HCT116 (cell line): ENCODE measurements around the gene GMEB2. TPM values are rescaled to one million over a fixed set of nuclear protein-coding genes. Genes with fewer than 3 reads are reported as not detected.

Source experiments
- ATAC-seq: fragments of 200-7000 bp; cut with Tn5 transposase; 2 replicates; pipeline ENCODE4 v1.9.1; 2020; ENCODE audit warnings: mild to moderate bottlenecking, moderate library complexity
- BruUV-seq: library from RNA; stranded (reverse); fragments of 400-500 nt; replicated peaks from 2 replicates; lab custom pipeline; 2021; lab: Mats Ljungman, UMichigan
- CTCF ChIA-PET: fragments of 300-600 bp; sonication (Branson Sonifier 250); formaldehyde crosslinking; loops from one replicate; lab custom pipeline; 2021; ENCODE audit warnings: antibody characterized with exemption; lab: Charles Lee
- POLR2A ChIA-PET: fragments of 300-600, 350-600 bp; sonication (Branson Sonifier 250); formaldehyde crosslinking; loops from one replicate; lab custom pipeline; 2021; ENCODE audit warnings: antibody characterized with exemption; lab: Charles Lee
- RAD21 ChIA-PET, 2 experiments: fragments of 300-600 bp; sonication (Branson Sonifier 250); formaldehyde crosslinking; loops; one replicate each; lab custom pipeline; 2023; ENCODE audit warnings: low total read pairs in 2 of 2; ENCODE audit not compliant: uncharacterized antibody in 2 of 2, unreplicated experiment in 2 of 2, low non-redundant PET in 1 of 2; lab: Charles Lee
- DNase-seq: peaks from one replicate; pipeline ENCODE4 v3.0.0-alpha.2; 2010; ENCODE audit warnings: low read depth, low spot score
- H2AFZ ChIP-seq: fragments of 200-600 bp; shearing (Covaris generic), sonication (generic); 2 replicates; pipeline ENCODE4 v1.6.1; 2017; ENCODE audit warnings: low read depth, mixed run types, mixed read lengths, antibody characterized with exemption, low read length; ENCODE audit not compliant: poor library complexity, severe bottlenecking
- H3K27ac ChIP-seq: 2 replicates; pipeline ENCODE4 v1.5.1; 2012; ENCODE audit warnings: low read depth, low read length
- H3K27me3 ChIP-seq: fragments of 200-600 bp; sonication (generic); 2 replicates; pipeline ENCODE4 v1.6.1; 2016; ENCODE audit warnings: mixed run types, low read length, mixed read lengths; ENCODE audit not compliant: insufficient read depth
- H3K36me3 ChIP-seq, 2 experiments: fragments of 200-500 bp in 1 of 2; fragments of 200-600 bp in 1 of 2; sonication (Bioruptor generic) in 1 of 2; sonication (generic) in 1 of 2; 2 replicates each; pipeline versions ENCODE4 v1.5.1 to v1.6.1; 2014 to 2016; ENCODE audit warnings: low read length in 2 of 2, inconsistent platforms in 1 of 2, mixed read lengths in 1 of 2, mixed run types in 1 of 2; ENCODE audit not compliant: insufficient read depth in 2 of 2, control insufficient read depth in 1 of 2
- H3K4me1 ChIP-seq, 2 experiments: fragments of 200-600 bp in 1 of 2; sonication (generic) in 1 of 2; 2 replicates each; pipeline versions ENCODE4 v1.5.1 to v1.6.1; 2012 to 2017; ENCODE audit warnings: low read length in 2 of 2, inconsistent platforms in 1 of 2, mild to moderate bottlenecking in 1 of 2, mixed read lengths in 1 of 2, mixed run types in 1 of 2, moderate library complexity in 1 of 2; ENCODE audit not compliant: insufficient read depth in 2 of 2, control insufficient read depth in 1 of 2
- H3K4me2 ChIP-seq: fragments of 200-600 bp; sonication (generic); 2 replicates; pipeline ENCODE4 v1.6.1; 2017; ENCODE audit warnings: mixed run types, low read length, mixed read lengths
- H3K4me3 ChIP-seq, 2 experiments: fragments of 200-600 bp in 1 of 2; sonication (generic) in 1 of 2; replicated peaks in 1 of 2; 2 replicates each; pipeline ENCODE4 v1.5.1; 2011 to 2016; ENCODE audit warnings: low read length in 2 of 2, control low read depth in 1 of 2, low read depth in 1 of 2, mild to moderate bottlenecking in 1 of 2, mixed read lengths in 1 of 2, mixed run types in 1 of 2
- H3K79me2 ChIP-seq: fragments of 200-600 bp; sonication (generic); 2 replicates; pipeline ENCODE4 v1.6.1; 2017; ENCODE audit warnings: mild to moderate bottlenecking, mixed run types, low read length, moderate library complexity, mixed read lengths; ENCODE audit not compliant: insufficient read depth
- H3K9ac ChIP-seq: fragments of 200-600 bp; sonication (generic); 2 replicates; pipeline ENCODE4 v1.6.1; 2016; ENCODE audit warnings: low read length, mixed read lengths
- H3K9me2 ChIP-seq: fragments of 200-600 bp; sonication (generic), shearing (Covaris generic); 2 replicates; pipeline ENCODE4 v1.6.1; 2017; ENCODE audit warnings: mixed run types, mild to moderate bottlenecking, moderate library complexity; ENCODE audit not compliant: insufficient read depth
- H3K9me3 ChIP-seq, 2 experiments: fragments of 200-500 bp in 1 of 2; fragments of 200-600 bp in 1 of 2; sonication (Bioruptor generic) in 1 of 2; sonication (generic) in 1 of 2; 2 replicates each; pipeline ENCODE4 v1.6.1; 2014 to 2017; ENCODE audit warnings: low read length in 2 of 2, mixed read lengths in 2 of 2, inconsistent platforms in 1 of 2, low read depth in 1 of 2, mild to moderate bottlenecking in 1 of 2, mixed run types in 1 of 2, moderate library complexity in 1 of 2; ENCODE audit not compliant: control insufficient read depth in 1 of 2, insufficient read depth in 1 of 2
- H4K20me1 ChIP-seq: fragments of 200-600 bp; sonication (generic), shearing (Covaris generic); 2 replicates; pipeline ENCODE4 v1.6.1; 2017; ENCODE audit warnings: mixed run types, mild to moderate bottlenecking, moderate library complexity; ENCODE audit not compliant: insufficient read depth
- CBX3 ChIP-seq: IDR thresholded peaks from 2 replicates; pipeline ENCODE4 v1.6.1; 2012; ENCODE audit warnings: low read depth
- CEBPB ChIP-seq: IDR thresholded peaks from 2 replicates; pipeline ENCODE4 v1.6.1; 2012; ENCODE audit warnings: low read depth
- EGR1 ChIP-seq: IDR thresholded peaks from 2 replicates; pipeline ENCODE4 v1.6.1; 2012; ENCODE audit warnings: low read depth
- ELF1 ChIP-seq: IDR thresholded peaks from 2 replicates; pipeline ENCODE4 v1.6.1; 2012; ENCODE audit warnings: low read depth, borderline replicate concordance
- EZH2phosphoT487 ChIP-seq: fragments of 200-600 bp; IDR thresholded peaks from 2 replicates; pipeline ENCODE4 v1.6.1; 2018; ENCODE audit warnings: antibody characterized with exemption, borderline replicate concordance
- FOSL1 ChIP-seq: IDR thresholded peaks from 2 replicates; pipeline ENCODE4 v1.6.1; 2012; ENCODE audit warnings: low read depth
- POLR2A ChIP-seq: IDR thresholded peaks from 2 replicates; pipeline ENCODE4 v1.7.0; 2011; ENCODE audit warnings: borderline replicate concordance; ENCODE audit not compliant: insufficient read depth, insufficient read length; ENCODE audit errors: extremely low read depth
- RAD21 ChIP-seq: IDR thresholded peaks from 2 replicates; pipeline ENCODE4 v1.6.1; 2012; ENCODE audit warnings: low read depth, mild to moderate bottlenecking
- SIN3A ChIP-seq: IDR thresholded peaks from 2 replicates; pipeline ENCODE4 v1.6.1; 2012; ENCODE audit warnings: low read depth
- SP1 ChIP-seq: IDR thresholded peaks from 2 replicates; pipeline ENCODE4 v1.6.1; 2012; ENCODE audit warnings: low read depth
- SRF ChIP-seq: IDR thresholded peaks from 2 replicates; pipeline ENCODE4 v1.6.1; 2012; ENCODE audit warnings: low read depth
- TCF7L2 ChIP-seq: IDR thresholded peaks from 2 replicates; pipeline ENCODE4 v1.7.0; 2011; ENCODE audit warnings: borderline replicate concordance, inconsistent platforms; ENCODE audit not compliant: insufficient read depth, insufficient read length; ENCODE audit errors: extremely low read depth
- YY1 ChIP-seq: IDR thresholded peaks from 2 replicates; pipeline ENCODE4 v1.6.1; 2011; ENCODE audit warnings: low read length, low read depth, moderate library complexity, mild to moderate bottlenecking; ENCODE audit not compliant: insufficient replicate concordance; ENCODE audit errors: extremely low read depth
- ZFX ChIP-seq: fragments of 450-650 bp; IDR thresholded peaks from 2 replicates; pipeline ENCODE4 v1.6.1; 2017
- ZNF274 ChIP-seq: fragments of 200-500 bp; sonication (Bioruptor generic); IDR thresholded peaks from 2 replicates; pipeline ENCODE4 v1.6.1; 2014; ENCODE audit warnings: mild to moderate bottlenecking, low read depth, low read length, inconsistent platforms
- intact Hi-C: fragments of 100-400 bp; cut with micrococcal nuclease; formaldehyde crosslinking; loops from 2 replicates; pipeline ENCODE4 v1.10.0; 2022
- total RNA-seq: library from RNA; stranded (reverse); gene quantifications from one replicate; pipeline ENCODE4 v1.2.1, GENCODE V29; 2021; ENCODE audit not compliant: unreplicated experiment
- TF ChIP-seq, protein P1 (sequence below): IDR thresholded peaks from 2 replicates; pipeline ENCODE4 v1.6.1; 2012
- TF ChIP-seq, protein P2 (sequence below), 3 experiments: fragments of 200-600 bp in 1 of 3; sonication (generic) in 1 of 3; IDR thresholded peaks in 2 of 3; conservative IDR thresholded peaks in 1 of 3; 2 replicates each; pipeline ENCODE4 v1.5.1; 2012 to 2017; ENCODE audit warnings: low read depth in 2 of 3, low read length in 2 of 3, antibody characterized with exemption in 1 of 3, borderline replicate concordance in 1 of 3, control low read depth in 1 of 3, mild to moderate bottlenecking in 1 of 3, mixed read lengths in 1 of 3, mixed run types in 1 of 3, moderate library complexity in 1 of 3; ENCODE audit not compliant: insufficient read depth in 1 of 3

The GMEB2 gene
- total RNA-seq, 1 experiment from 2014 or later: 13.9 TPM

DNA sequence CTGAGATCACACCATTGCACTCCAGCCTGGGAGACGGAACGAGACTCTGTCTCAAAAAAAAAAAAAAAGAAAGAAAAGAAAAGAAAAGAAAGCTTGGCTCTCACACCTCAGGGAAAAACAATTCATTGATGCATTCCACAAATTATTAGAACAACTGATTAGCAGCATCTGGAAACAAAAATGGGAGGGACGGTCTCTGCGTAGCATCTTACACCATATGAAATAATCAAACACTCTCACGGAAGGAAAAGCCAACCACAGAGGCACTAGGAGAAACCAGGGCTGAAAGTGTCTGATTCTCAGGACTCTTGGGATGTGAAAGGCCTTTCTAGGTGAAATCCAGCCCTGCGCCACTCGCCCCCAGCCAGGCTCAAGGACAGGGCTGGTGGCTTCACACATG, 50.6 kb downstream of the GMEB2 start:
- BruUV-seq: no TSS peak
- Histone ChIP-seq H3K4me1 (peaks cover 12 to 35% of the 10 kb centered on the region in 2 experiments), H3K9ac (no peak overlapping the region), H2AFZ (peak overlapping the region; percentile 16), H3K9me2 (no peaks in the 10 kb centered on the region)
- no peak for DNase-seq
- TF ChIP-seq RAD21: no peak
- TF ChIP-seq, all 23 proteins: peak for 0
- no peak for ATAC-seq
- no peaks in the 10 kb centered on the region for H3K27me3 ChIP-seq
- intact Hi-C loops: loop anchor here (10.0 kb wide), 1 partner anchor 48 kb away; the partner anchor contains the start of gene GMEB2
- ChIA-PET RAD21 (interaction anchor here in 1 of 2 experiments (0.6 kb wide), 2 partner anchors 160 to 463 kb away, joined by 3 to 4 read pairs; partner anchors contain the start of gene LIME1), POLR2A (no interaction called here), CTCF (no interaction called here)
- no peaks in the 10 kb centered on the region for H3K9me3 ChIP-seq
- no peak overlapping the region for H3K4me3 ChIP-seq
- H3K27ac ChIP-seq: no peak overlapping the region
- H4K20me1 ChIP-seq: no peaks in the 10 kb centered on the region
- H3K36me3 ChIP-seq: no peaks in the 10 kb centered on the region
- H3K79me2 ChIP-seq: peaks cover 4% of the 10 kb centered on the region; the same call in 1 of the 2 replicates
- H3K4me2 ChIP-seq: no peak overlapping the region

DNA sequence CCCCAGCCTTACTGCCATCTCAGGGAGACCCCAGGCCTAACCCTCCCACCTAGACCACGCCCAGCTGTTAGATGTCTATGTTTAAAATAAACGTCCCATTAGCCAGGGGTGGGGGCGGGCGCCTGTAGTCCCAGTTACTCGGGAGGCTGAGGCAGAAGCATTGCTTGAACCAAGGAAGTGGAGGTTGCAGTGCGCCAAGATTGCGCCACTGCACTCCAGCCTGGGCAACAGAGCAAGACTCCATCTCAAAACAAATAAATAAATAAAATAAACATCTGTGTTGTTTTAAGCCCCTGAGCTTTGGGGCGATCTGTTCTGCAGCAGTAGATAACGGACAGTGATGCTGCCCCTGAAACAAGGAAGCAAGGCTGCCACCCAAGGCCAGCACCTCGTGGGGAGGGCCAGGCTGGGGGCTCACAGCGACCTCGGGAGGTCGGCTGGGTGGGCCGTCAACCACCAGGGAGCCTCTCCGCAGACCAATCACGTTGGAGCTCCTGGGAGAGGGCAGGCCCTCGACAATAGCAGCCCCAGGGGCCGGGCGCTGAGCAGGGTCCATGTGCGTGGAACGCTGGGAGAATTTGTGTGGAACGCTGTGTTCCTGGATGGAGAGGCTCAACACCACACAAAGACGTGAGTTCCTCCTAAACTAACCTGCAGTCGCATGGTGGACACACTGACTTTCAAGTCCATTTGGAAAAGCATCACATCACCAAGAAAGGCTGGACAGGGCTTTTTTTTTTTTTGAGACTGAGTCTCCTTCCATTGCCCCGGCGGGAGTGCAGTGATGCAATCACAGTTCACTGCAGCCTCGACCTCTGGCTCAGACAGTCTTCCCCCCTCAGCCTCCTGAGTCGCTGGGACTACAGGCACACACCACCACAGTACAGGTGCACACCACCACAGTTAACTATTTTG, 51.8 kb downstream of the GMEB2 start:
- peak overlapping the region; percentile 60 to 83 for H3K4me3 ChIP-seq
- H3K4me1 ChIP-seq: peaks cover 12 to 27% of the 10 kb centered on the region in 2 experiments
- no peaks in the 10 kb centered on the region for H3K9me3 ChIP-seq
- H2AFZ ChIP-seq: no peak overlapping the region
- no peak for DNase-seq
- CTCF ChIA-PET: interaction anchor here (3.0 kb wide), 1 partner anchor 37 kb away, joined by 24 read pairs; the partner anchor contains the start of gene PTK6
- intact Hi-C loops: loop anchor here (10.0 kb wide), 1 partner anchor 50 kb away; the partner anchor contains the start of gene GMEB2
- no TSS peak for BruUV-seq
- RAD21 ChIA-PET: interaction anchor here in 1 of 2 experiments (0.6 kb wide), 1 partner anchor 67 kb away, joined by 3 read pairs; no protein-coding TSS in a partner anchor
- POLR2A ChIA-PET: interaction anchor here (0.9 to 1.6 kb wide), 3 partner anchors 52 to 133 kb away, joined by 3 to 4 read pairs (median 3); partner anchors contain the start of genes GMEB2 and RTEL1
- H3K27me3 ChIP-seq: no peaks in the 10 kb centered on the region
- H4K20me1 ChIP-seq: no peaks in the 10 kb centered on the region
- no peaks in the 10 kb centered on the region for H3K36me3 ChIP-seq
- H3K79me2 ChIP-seq: peaks cover 4% of the 10 kb centered on the region; the same call in 1 of the 2 replicates
- H3K4me2 ChIP-seq: peak overlapping the region; percentile 95
- H3K9ac ChIP-seq: peak overlapping the region; percentile 61
- H3K27ac ChIP-seq: peak overlapping the region; percentile 44; the same call in 1 of the 2 replicates
- ATAC-seq: no peak
- H3K9me2 ChIP-seq: no peaks in the 10 kb centered on the region
- no peak for TF ChIP-seq ZNF274
- TF ChIP-seq POLR2A: no peak
- no peak for TF ChIP-seq ELF1
- no peak for TF ChIP-seq FOSL1
- no peak for TF ChIP-seq TCF7L2
- TF ChIP-seq SIN3A: no peak
- TF ChIP-seq YY1: no peak
- no peak for TF ChIP-seq ZFX
- no peak for TF ChIP-seq EGR1
- TF ChIP-seq, protein P1, sequence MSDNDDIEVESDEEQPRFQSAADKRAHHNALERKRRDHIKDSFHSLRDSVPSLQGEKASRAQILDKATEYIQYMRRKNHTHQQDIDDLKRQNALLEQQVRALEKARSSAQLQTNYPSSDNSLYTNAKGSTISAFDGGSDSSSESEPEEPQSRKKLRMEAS: no peak
- TF ChIP-seq, protein P2, sequence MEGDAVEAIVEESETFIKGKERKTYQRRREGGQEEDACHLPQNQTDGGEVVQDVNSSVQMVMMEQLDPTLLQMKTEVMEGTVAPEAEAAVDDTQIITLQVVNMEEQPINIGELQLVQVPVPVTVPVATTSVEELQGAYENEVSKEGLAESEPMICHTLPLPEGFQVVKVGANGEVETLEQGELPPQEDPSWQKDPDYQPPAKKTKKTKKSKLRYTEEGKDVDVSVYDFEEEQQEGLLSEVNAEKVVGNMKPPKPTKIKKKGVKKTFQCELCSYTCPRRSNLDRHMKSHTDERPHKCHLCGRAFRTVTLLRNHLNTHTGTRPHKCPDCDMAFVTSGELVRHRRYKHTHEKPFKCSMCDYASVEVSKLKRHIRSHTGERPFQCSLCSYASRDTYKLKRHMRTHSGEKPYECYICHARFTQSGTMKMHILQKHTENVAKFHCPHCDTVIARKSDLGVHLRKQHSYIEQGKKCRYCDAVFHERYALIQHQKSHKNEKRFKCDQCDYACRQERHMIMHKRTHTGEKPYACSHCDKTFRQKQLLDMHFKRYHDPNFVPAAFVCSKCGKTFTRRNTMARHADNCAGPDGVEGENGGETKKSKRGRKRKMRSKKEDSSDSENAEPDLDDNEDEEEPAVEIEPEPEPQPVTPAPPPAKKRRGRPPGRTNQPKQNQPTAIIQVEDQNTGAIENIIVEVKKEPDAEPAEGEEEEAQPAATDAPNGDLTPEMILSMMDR (IDR thresholded peaks at IDR 0.05 in 2 of 3, conservative IDR thresholded peaks at IDR 0.05 in 1 of 3; ENCODE audit: borderline replicate concordance in 1 of 3, insufficient read depth in 1 of 3, low read depth in 2 of 3, low read length in 2 of 3): no peak
- no peak for TF ChIP-seq EZH2phosphoT487
- no peak for TF ChIP-seq CEBPB
- no peak for TF ChIP-seq CBX3
- TF ChIP-seq SRF: no peak
- no peak for TF ChIP-seq SP1
